SU-DHL-6 (cell line): ENCODE results near the gene SIDT2.

Source experiments
- EZH2phosphoT487 ChIP-seq: fragments of 200-600 bp; sonication (generic), shearing (Covaris generic); conservative IDR thresholded peaks from 2 replicates; pipeline ENCODE4 v1.6.1; 2018; ENCODE audit warnings: mild to moderate bottlenecking, antibody characterized with exemption, low read length, moderate library complexity, mixed read lengths
- TF ChIP-seq, protein P1 (sequence below): fragments of 200-600 bp; sonication (generic); IDR thresholded peaks from one replicate; pipeline ENCODE4 v1.5.1; 2017; ENCODE audit warnings: antibody characterized with exemption, mild to moderate bottlenecking, low read length, moderate library complexity; ENCODE audit not compliant: insufficient read depth, poor library complexity, severe bottlenecking

GRCh38 chr11:117193130-117194020, 14.8 kb downstream of the SIDT2 start:
- TF ChIP-seq, protein P1, sequence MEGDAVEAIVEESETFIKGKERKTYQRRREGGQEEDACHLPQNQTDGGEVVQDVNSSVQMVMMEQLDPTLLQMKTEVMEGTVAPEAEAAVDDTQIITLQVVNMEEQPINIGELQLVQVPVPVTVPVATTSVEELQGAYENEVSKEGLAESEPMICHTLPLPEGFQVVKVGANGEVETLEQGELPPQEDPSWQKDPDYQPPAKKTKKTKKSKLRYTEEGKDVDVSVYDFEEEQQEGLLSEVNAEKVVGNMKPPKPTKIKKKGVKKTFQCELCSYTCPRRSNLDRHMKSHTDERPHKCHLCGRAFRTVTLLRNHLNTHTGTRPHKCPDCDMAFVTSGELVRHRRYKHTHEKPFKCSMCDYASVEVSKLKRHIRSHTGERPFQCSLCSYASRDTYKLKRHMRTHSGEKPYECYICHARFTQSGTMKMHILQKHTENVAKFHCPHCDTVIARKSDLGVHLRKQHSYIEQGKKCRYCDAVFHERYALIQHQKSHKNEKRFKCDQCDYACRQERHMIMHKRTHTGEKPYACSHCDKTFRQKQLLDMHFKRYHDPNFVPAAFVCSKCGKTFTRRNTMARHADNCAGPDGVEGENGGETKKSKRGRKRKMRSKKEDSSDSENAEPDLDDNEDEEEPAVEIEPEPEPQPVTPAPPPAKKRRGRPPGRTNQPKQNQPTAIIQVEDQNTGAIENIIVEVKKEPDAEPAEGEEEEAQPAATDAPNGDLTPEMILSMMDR, result no peak
- no peak for TF ChIP-seq EZH2phosphoT487
